Gastrocnemius medialis (tissue), 4 donors: ENCODE measurements around the gene BRAF.

Experiments used
- POLR2A ChIP-seq, 2 donors: fragments of 450-650 bp; IDR thresholded peaks; one replicate each; pipeline ENCODE4 v1.6.1; 2017; ENCODE audit warnings: antibody characterized with exemption in 2 of 2, mild to moderate bottlenecking in 2 of 2, moderate library complexity in 2 of 2
- TF ChIP-seq, protein P1 (sequence below), 5 experiments: fragments of 450-650 bp in 3 of 5; fragments of 200-600 bp in 2 of 5; sonication (generic) in 2 of 5; IDR thresholded peaks in 4 of 5; conservative IDR thresholded peaks in 1 of 5; 1 replicate in 4 of 5; 2 replicates in 1 of 5; pipeline ENCODE4 v1.5.1; 2016 to 2019; ENCODE audit warnings: antibody characterized with exemption in 5 of 5, mild to moderate bottlenecking in 3 of 5, moderate library complexity in 3 of 5

GRCh38 chr7:140685407-140686087 is 239.2 kb downstream of the BRAF start:
- TF ChIP-seq, protein P1, sequence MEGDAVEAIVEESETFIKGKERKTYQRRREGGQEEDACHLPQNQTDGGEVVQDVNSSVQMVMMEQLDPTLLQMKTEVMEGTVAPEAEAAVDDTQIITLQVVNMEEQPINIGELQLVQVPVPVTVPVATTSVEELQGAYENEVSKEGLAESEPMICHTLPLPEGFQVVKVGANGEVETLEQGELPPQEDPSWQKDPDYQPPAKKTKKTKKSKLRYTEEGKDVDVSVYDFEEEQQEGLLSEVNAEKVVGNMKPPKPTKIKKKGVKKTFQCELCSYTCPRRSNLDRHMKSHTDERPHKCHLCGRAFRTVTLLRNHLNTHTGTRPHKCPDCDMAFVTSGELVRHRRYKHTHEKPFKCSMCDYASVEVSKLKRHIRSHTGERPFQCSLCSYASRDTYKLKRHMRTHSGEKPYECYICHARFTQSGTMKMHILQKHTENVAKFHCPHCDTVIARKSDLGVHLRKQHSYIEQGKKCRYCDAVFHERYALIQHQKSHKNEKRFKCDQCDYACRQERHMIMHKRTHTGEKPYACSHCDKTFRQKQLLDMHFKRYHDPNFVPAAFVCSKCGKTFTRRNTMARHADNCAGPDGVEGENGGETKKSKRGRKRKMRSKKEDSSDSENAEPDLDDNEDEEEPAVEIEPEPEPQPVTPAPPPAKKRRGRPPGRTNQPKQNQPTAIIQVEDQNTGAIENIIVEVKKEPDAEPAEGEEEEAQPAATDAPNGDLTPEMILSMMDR (IDR thresholded peaks at IDR 0.05 in 4 of 5, conservative IDR thresholded peaks at IDR 0.05 in 1 of 5): no peak
- no peak for TF ChIP-seq POLR2A (IDR thresholded peaks at IDR 0.05)
